Measurements from ENCODE around the gene DDIT3. TPM values are rescaled to one million over a fixed set of nuclear protein-coding genes. Genes with fewer than 3 reads are reported as not detected.

Gene DDIT3
- total and polyA plus RNA-seq, 2 of the 8 experiments (the other 6 are each of a cell fraction or from before 2014, with no cell fraction given) = 4.9 to 5.7 TPM

- H3K79me1 ChIP-seq (ENCODE audit: low read depth, low read length) = no peaks in the 10 kb centered on the region
- H2BK12ac ChIP-seq (ENCODE audit: low read depth, low read length) = no peak overlapping the region
- no peak overlapping the region for H3K4me2 ChIP-seq (ENCODE audit: insufficient read depth in 1 of 2, low read depth in 2 of 2, low read length in 2 of 2)
- POLR2A ChIA-PET (ENCODE audit: partially characterized antibody) = interaction anchor here (0.8 to 8.9 kb wide), 9 partner anchors 8 to 43 kb away, joined by 3 to 65 read pairs (median 5); partner anchors contain the start of genes DCTN2 and DDIT3
- H4K20me1 ChIP-seq (replicated peaks in 1 of 2; ENCODE audit: control insufficient read depth in 1 of 2, insufficient read depth in 2 of 2, low read length in 2 of 2) = peaks cover 1 to 11% of the 10 kb centered on the region in 2 experiments
- no peak overlapping the region for H4K8ac ChIP-seq (ENCODE audit: extremely low read depth, insufficient read depth, low read length)
- H2BK15ac ChIP-seq (ENCODE audit: low read length) = no peak overlapping the region
- H2AFZ ChIP-seq (ENCODE audit: low read length) = no peak overlapping the region
- H4K91ac ChIP-seq (replicated peaks; ENCODE audit: insufficient read length, low read length) = no peak overlapping the region
- no peak overlapping the region for H3K14ac ChIP-seq (ENCODE audit: insufficient read length)
- no peak for DNase-seq (ENCODE audit: low read depth in 1 of 2, low spot score in 2 of 2)
- no peaks in the 10 kb centered on the region for H3K9me3 ChIP-seq (ENCODE audit: insufficient read depth in 2 of 2, low read depth in 1 of 2, low read length in 1 of 2)
- H3K23me2 ChIP-seq (ENCODE audit: low read depth, low read length) = no peaks in the 10 kb centered on the region
- no peak for TF ChIP-seq CHD1 (IDR thresholded peaks at IDR 0.05; ENCODE audit: low read depth, low read length)
- no peak for TF ChIP-seq CBX8 (IDR thresholded peaks at IDR 0.05; ENCODE audit: borderline replicate concordance, low read depth, low read length)
- no peak for TF ChIP-seq RAD21 (IDR thresholded peaks at IDR 0.05 in 1 of 2, conservative IDR thresholded peaks at IDR 0.05 in 1 of 2; ENCODE audit: low read depth in 2 of 2, low read length in 2 of 2)
- TF ChIP-seq MAFK (IDR thresholded peaks at IDR 0.05; ENCODE audit: low read depth, low read length) = no peak
- TF ChIP-seq GTF2F1 (IDR thresholded peaks at IDR 0.05; ENCODE audit: borderline replicate concordance, low read depth, low read length) = no peak
- TF ChIP-seq JUND (IDR thresholded peaks at IDR 0.05; ENCODE audit: low read length) = no peak
- no peak for TF ChIP-seq POLR2A (IDR thresholded peaks at IDR 0.05; ENCODE audit: control extremely low read depth in 1 of 2, low read depth in 2 of 2, low read length in 2 of 2)
- TF ChIP-seq NRF1 (IDR thresholded peaks at IDR 0.05; ENCODE audit: low read depth, low read length) = no peak
- no peak for TF ChIP-seq BRCA1 (IDR thresholded peaks at IDR 0.05; ENCODE audit: low read depth, low read length)
- no peak for TF ChIP-seq KDM5A (IDR thresholded peaks at IDR 0.05; ENCODE audit: low read length)
- no peak for TF ChIP-seq POLR2AphosphoS5 (IDR thresholded peaks at IDR 0.05; ENCODE audit: low read depth, low read length)
- H3K4me3 ChIP-seq (ENCODE audit: extremely low read depth in 1 of 4, insufficient read depth in 2 of 4, low read depth in 3 of 4, low read length in 4 of 4) = no peak overlapping the region
- H4K5ac ChIP-seq (ENCODE audit: insufficient read length, low read depth, low read length) = no peak overlapping the region
- no peak overlapping the region for H3K4ac ChIP-seq (replicated peaks; ENCODE audit: insufficient read length, low read depth, low read length)
- no peaks in the 10 kb centered on the region for H3K79me2 ChIP-seq (ENCODE audit: control insufficient read depth in 1 of 2, insufficient read depth in 2 of 2, low read length in 2 of 2)
- H2BK5ac ChIP-seq (ENCODE audit: low read depth, low read length) = no peak overlapping the region
- no peak overlapping the region for H2AK5ac ChIP-seq (ENCODE audit: low read depth, low read length)
- CTCF ChIA-PET (ENCODE audit: partially characterized antibody) = interaction anchor here (0.5 to 5.6 kb wide), 8 partner anchors 8 to 320 kb away, joined by 3 to 29 read pairs (median 3); no protein-coding TSS in a partner anchor
- no peak overlapping the region for H3K23ac ChIP-seq (ENCODE audit: insufficient read length)
- H3K4me1 ChIP-seq (replicated peaks in 1 of 4; ENCODE audit: control insufficient read depth in 3 of 4, insufficient read depth in 4 of 4, low read length in 3 of 4) = peaks cover 0 to 2% (median 0%) of the 10 kb centered on the region in 4 experiments; a peak in 1 of 7 replicates
- no peak for FAIRE-seq
- no peak overlapping the region for H3K27ac ChIP-seq (ENCODE audit: low read depth, low read length)
- H3K18ac ChIP-seq (ENCODE audit: extremely low read depth, low read length) = no peak overlapping the region
- H2BK20ac ChIP-seq (ENCODE audit: low read length) = no peak overlapping the region
- peaks cover 14 to 60% (median 52%) of the 10 kb centered on the region in 4 experiments; a peak in 7 of 8 replicates for H3K36me3 ChIP-seq (ENCODE audit: control insufficient read depth in 2 of 4, insufficient read depth in 4 of 4, low read length in 3 of 4)
- H3K56ac ChIP-seq (replicated peaks; ENCODE audit: insufficient read length, low read depth, low read length) = no peak overlapping the region
- peaks cover 0 to 1% (median 0%) of the 10 kb centered on the region in 4 experiments; a peak in 1 of 7 replicates for H3K27me3 ChIP-seq (replicated peaks in 1 of 4; ENCODE audit: control insufficient read depth in 3 of 4, extremely low read depth in 1 of 4, insufficient read depth in 3 of 4, low read length in 3 of 4)
- no peak overlapping the region for H3K9ac ChIP-seq (replicated peaks in 1 of 4; ENCODE audit: extremely low read depth in 1 of 4, low read depth in 3 of 4, low read length in 3 of 4)
- H2BK120ac ChIP-seq (replicated peaks; ENCODE audit: low read depth, low read length) = no peak overlapping the region
- WGBS, 2 experiments (ENCODE audit: extremely low coverage in 1 of 2, insufficient coverage in 1 of 2, insufficient read length in 1 of 2, insufficient replicate concordance in 2 of 2, low coverage in 1 of 2, low lambda C conversion rate in 2 of 2, missing lambda C conversion rate in 1 of 2) = 86% methylated on average over 5 of the region's 5 CpGs; no CpG with 5 or more reads in 1 of the 2 experiments
Measured at GRCh38 chr12:57534250-57534649, 13.9 kb upstream of the DDIT3 start.

All from H1 (cell line).